Fibroblast of lung (primary cell): ENCODE data around the gene KATNAL2.

ENCODE experiments used
- CTCF ChIP-seq, 2 donors: IDR thresholded peaks in 1 of 2; conservative IDR thresholded peaks in 1 of 2; 1 replicate in 1 of 2; 2 replicates in 1 of 2; pipeline ENCODE4 v1.5.1; 2011 to 2012; ENCODE audit warnings: low read length in 2 of 2, control low read depth in 1 of 2, inconsistent platforms in 1 of 2, low read depth in 1 of 2, mild to moderate bottlenecking in 1 of 2
- EZH2 ChIP-seq: IDR thresholded peaks from 2 replicates; pipeline ENCODE4 v1.5.1; 2012; ENCODE audit warnings: low read length, control low read depth, mild to moderate bottlenecking; ENCODE audit errors: missing control alignments

- no peak for TF ChIP-seq CTCF (conservative IDR thresholded peaks at IDR 0.05 in 1 of 2, IDR thresholded peaks at IDR 0.05 in 1 of 2; ENCODE audit: low read depth in 1 of 2, low read length in 2 of 2)
- no peak for TF ChIP-seq EZH2
Measured at GRCh38 chr18:47149457-47150028, 232.1 kb downstream of the KATNAL2 start.
